Astrocyte of the cerebellum (primary cell): ENCODE data around the gene PEMT.

Experiments used
- DNase-seq: peaks from one replicate; pipeline ENCODE4 v3.0.0-alpha.2; 2011; ENCODE audit warnings: low read depth
- H3K4me3 ChIP-seq: 2 replicates; pipeline ENCODE4 v1.5.1; 2011; ENCODE audit warnings: mild to moderate bottlenecking, low read depth, low read length, moderate library complexity
- in situ Hi-C: cut with HindIII; loops from 2 replicates; pipeline ENCODE4 v1.10.0; 2017; ENCODE audit warnings: low sequenced_read_pairs
- TF ChIP-seq, protein P1 (sequence below): IDR thresholded peaks from 2 replicates; pipeline ENCODE4 v1.5.1; 2012; ENCODE audit warnings: low read length, low read depth, moderate library complexity, mild to moderate bottlenecking; ENCODE audit errors: missing control alignments

Gene PEMT

DNA sequence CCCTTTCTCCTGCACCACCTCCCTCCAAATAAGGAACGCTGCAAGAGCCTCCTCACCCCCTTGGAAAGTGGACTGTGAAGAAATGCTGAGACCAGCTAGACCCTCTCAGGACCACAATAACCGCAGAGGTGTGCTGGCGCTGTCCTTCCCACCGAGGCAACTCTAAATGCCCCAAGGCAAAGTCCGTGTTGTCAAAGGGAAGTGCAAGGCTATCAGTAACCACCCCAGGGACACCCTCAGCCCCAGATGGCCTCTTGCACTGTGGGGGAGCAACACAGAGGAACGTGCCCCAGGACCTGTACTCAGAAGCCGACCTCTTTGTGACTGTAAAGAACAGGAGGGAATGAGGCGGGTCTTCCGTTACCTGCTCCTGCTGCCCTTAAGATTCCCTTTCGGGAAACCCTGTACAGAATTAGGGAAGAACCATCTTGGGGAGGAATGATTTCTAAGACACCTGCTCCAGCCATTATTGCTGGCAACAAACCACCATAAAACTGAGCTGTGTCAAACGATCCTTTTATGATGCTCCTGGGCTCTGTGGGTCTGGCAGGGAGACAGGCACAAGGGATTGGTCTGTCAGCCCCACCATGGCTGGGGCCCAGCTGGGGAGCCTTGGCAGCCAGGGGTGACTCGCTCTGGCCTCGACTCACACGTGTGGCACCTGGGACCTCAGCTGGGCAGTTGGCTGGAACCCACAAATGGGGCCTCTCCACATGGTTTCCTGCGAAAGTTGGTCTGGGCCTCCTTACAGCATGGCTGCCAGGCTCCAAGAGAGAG is 129.3 kb downstream of the PEMT start:
- in situ Hi-C loops, result no loop called here
- H3K4me3 ChIP-seq, result no peak overlapping the region

DNA sequence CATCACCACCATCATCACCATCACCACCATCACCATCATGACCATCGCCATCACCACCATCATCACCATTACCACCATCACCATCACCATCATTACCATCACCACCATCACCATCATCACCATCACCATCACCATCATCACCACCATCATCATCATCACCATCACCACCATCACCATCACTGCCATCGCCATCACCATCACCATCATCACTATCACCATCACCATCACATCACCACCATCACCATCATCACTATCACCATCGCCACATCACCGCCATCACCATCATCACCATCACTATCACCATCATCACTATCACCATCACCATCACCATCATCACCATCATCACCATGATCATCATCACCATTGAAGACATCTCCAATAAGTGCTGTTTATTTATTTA is 131.5 kb downstream of the PEMT start:
- H3K4me3 ChIP-seq, result no peak overlapping the region
- DNase-seq, result no peak
- in situ Hi-C loops, result no loop called here
- TF ChIP-seq, protein P1, sequence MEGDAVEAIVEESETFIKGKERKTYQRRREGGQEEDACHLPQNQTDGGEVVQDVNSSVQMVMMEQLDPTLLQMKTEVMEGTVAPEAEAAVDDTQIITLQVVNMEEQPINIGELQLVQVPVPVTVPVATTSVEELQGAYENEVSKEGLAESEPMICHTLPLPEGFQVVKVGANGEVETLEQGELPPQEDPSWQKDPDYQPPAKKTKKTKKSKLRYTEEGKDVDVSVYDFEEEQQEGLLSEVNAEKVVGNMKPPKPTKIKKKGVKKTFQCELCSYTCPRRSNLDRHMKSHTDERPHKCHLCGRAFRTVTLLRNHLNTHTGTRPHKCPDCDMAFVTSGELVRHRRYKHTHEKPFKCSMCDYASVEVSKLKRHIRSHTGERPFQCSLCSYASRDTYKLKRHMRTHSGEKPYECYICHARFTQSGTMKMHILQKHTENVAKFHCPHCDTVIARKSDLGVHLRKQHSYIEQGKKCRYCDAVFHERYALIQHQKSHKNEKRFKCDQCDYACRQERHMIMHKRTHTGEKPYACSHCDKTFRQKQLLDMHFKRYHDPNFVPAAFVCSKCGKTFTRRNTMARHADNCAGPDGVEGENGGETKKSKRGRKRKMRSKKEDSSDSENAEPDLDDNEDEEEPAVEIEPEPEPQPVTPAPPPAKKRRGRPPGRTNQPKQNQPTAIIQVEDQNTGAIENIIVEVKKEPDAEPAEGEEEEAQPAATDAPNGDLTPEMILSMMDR, result no peak

More for the DNA sequence above, 129.3 kb downstream of the PEMT start:
- DNase-seq, result no peak
- TF ChIP-seq, protein P1, result no peak

DNA sequence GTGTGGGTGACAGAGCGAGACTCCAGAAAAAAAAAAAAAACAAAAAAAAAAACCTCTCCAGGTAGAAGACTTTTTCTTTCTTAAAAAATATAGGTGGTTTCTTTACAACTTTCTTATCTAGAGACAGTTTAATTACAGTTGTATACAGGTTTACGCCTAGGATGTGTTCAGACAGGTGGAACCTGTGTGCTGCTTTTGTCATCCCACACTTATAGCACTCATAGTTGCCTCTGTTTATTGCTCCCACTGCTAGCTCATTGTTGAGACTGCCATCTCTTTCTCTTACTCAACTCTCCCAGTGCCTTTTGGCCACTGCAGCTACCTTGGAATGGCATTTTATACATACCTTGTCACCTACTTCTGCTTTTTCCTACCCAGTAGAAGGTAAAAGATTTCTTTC is 133.8 kb downstream of the PEMT start:
- DNase-seq, result no peak

DNA sequence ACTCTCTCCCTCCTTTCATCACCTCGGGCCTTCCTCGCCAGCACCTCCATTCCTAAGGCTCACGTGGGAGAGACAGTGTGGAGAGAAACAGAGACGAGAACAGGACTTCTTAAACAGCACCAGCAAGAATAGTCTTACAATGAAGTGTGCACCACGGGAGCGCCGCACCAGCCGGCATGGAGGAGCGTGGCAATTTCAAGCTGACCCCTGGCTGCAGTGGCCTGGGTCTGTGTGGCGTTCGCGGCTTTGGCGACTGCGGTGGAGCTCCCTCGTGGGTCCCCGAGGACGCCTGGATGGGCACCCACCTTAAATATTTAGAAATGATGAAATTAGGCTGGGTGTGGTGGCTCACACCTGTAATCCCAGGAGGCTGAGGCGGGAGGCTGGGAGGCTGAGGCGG is 135.3 kb downstream of the PEMT start:
- in situ Hi-C loops, result loop anchor here (5.0 kb wide), 1 partner anchor 74 kb away; no protein-coding TSS in a partner anchor
- DNase-seq, result no peak
- TF ChIP-seq, protein P1, result no peak
- no peak overlapping the region for H3K4me3 ChIP-seq

More for the DNA sequence above, 133.8 kb downstream of the PEMT start:
- H3K4me3 ChIP-seq, result no peak overlapping the region
- in situ Hi-C loops, result loop anchor here (5.0 kb wide), 1 partner anchor 75 kb away; no protein-coding TSS in a partner anchor
- TF ChIP-seq, protein P1, result no peak
